Subcutaneous abdominal adipose tissue (tissue), 5 donors: ENCODE results near the gene ADRA1B.

ENCODE experiments used
- H3K27ac ChIP-seq: one replicate; pipeline ENCODE4 v1.7.0; 2013; ENCODE audit warnings: low read depth, mild to moderate bottlenecking, inconsistent platforms, low read length, moderate library complexity
- H3K27me3 ChIP-seq, 5 donors: one replicate each; pipeline ENCODE4 v1.7.0; 2013; ENCODE audit warnings: low read length in 5 of 5, inconsistent platforms in 1 of 5; ENCODE audit not compliant: control insufficient read depth in 5 of 5, insufficient read depth in 4 of 5
- H3K36me3 ChIP-seq, 5 donors: one replicate each; pipeline ENCODE4 v1.7.0; 2013; ENCODE audit warnings: low read length in 5 of 5; ENCODE audit not compliant: control insufficient read depth in 5 of 5, insufficient read depth in 5 of 5
- H3K4me1 ChIP-seq, 5 donors: one replicate each; pipeline ENCODE4 v1.7.0; 2013; ENCODE audit warnings: low read length in 5 of 5, mild to moderate bottlenecking in 3 of 5, moderate library complexity in 1 of 5; ENCODE audit not compliant: control insufficient read depth in 5 of 5, insufficient read depth in 5 of 5
- H3K4me3 ChIP-seq, 5 donors: one replicate each; pipeline ENCODE4 v1.7.0; 2013; ENCODE audit warnings: low read length in 5 of 5, low read depth in 1 of 5
- H3K9ac ChIP-seq, 5 donors: one replicate each; pipeline ENCODE4 v1.7.0; 2013; ENCODE audit warnings: low read length in 5 of 5, mild to moderate bottlenecking in 4 of 5, moderate library complexity in 3 of 5
- H3K9me3 ChIP-seq, 5 donors: one replicate each; pipeline ENCODE4 v1.7.0; 2013; ENCODE audit warnings: low read length in 5 of 5; ENCODE audit not compliant: control insufficient read depth in 5 of 5
- donor health status: healthy.
- donor health status: healthy.
- donor health status: healthy.
- donor health status: healthy.
- donor health status: healthy.

The ADRA1B gene

DNA sequence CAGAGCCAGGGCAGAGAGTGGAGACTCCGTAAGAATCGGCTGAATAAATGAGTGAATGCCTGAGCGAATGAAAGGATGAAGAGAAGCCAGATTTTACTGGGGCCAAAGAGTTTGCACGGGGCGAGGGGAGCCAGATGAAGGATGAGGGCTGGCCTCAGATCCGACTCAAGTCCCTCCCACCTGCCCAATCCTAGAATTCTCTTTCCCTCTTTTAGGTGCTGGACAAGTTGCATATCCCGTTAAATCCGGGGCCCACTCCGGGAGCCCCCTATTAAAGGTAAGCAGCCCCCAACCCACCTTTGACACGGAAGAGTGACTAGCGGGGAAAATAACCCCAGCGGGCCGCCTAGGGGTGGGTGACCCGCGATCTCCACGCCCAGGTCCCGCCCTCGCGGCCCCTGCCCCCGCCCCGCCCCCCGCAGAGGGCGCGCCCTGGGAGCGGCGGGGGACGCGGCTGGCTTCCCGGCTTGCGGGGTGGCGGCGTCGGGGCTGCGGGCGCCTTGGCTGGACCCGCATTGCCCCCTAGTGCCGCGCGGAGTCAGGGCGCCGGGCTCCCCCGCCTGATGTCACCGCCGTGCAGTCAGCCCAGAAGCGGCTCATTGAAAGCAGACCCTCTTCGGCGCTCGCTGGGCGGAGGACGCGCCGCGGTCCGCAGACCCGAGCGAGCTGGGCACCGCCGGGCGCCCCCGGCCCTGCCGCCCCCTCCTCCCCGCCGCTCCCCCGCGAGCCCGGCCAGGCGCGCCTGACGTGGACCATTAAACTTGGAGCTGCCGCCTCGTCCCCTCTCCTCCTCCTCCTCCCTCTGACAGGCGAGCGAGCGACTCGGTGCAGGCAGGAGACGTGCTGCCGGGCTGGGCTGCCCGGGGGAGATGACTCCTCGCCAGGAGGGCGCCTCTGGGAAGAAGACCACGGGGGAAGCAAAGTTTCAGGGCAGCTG is at the start of gene ADRA1B:
Gene ADRA1B (plus strand): TSS at position 579 of the 937 bp plus-strand sequence. CDS start 424 bp downstream, outside the sequence.
- Histone ChIP-seq H3K9ac (peak within 1 kb of the TSS in 1 of 5 donors; percentile 8), H3K27ac (no peak within 1 kb of the TSS), H3K4me3 (peak within 1 kb of the TSS; percentile 41 to 55 (median 49)), H3K4me1 (peaks cover 5 to 46% (median 35%) of the 10 kb centered on the region in 5 donors), H3K36me3 (no peaks in the 10 kb centered on the region), H3K27me3 (peaks cover 0 to 11% (median 8%) of the 10 kb centered on the region in 5 donors), H3K9me3 (no peaks in the 10 kb centered on the region)

DNA sequence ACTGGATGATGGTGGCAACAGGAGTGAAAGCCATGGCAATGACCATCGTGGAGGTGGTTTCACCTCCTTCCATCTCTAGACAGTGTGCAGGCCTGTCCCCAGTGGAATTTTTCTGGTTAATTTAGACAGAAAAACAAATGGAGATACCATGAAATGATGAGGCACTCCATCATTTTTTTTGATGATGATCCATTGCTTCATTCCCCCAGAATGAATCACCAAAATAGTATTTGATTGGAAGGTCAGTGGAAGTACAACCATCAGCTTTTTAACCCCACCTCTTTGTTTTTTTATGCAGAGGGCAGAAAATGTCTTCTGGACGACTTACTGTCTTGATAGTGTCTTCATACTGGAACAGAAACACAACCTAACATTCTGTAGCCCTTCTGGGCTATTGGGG is 42.6 kb upstream of the ADRA1B start:
- Histone ChIP-seq H3K27me3 (no peaks in the 10 kb centered on the region), H3K9ac (no peak overlapping the region), H3K27ac (no peak overlapping the region), H3K36me3 (no peaks in the 10 kb centered on the region), H3K9me3 (no peaks in the 10 kb centered on the region), H3K4me3 (no peak overlapping the region), H3K4me1 (peaks cover 0 to 17% (median 12%) of the 10 kb centered on the region in 5 donors)

DNA sequence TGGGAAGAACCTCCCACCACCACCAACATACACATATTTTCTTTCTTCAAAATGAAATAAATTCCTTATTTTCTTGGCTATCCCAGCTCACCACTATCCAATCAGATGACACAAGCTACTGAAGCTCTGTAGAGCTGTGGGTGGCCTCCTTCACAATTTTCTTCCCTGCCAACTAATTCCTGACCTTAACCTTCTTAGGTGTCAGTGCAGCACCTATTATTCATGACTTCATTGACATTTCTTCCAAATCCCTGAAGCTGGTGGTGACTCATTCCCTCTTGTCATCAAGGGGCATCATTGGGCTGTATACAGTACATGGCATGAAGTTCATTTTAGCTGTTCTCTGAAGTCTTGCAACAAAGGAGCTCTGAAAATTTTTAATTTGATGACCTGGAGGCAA is 42.0 kb upstream of the ADRA1B start:
- no peaks in the 10 kb centered on the region for H3K27me3 ChIP-seq
- H3K9ac ChIP-seq = no peak overlapping the region
- no peaks in the 10 kb centered on the region for H3K9me3 ChIP-seq
- H3K4me3 ChIP-seq = no peak overlapping the region
- no peak overlapping the region for H3K27ac ChIP-seq
- peaks cover 2 to 20% (median 18%) of the 10 kb centered on the region in 5 donors for H3K4me1 ChIP-seq
- H3K36me3 ChIP-seq = no peaks in the 10 kb centered on the region

DNA sequence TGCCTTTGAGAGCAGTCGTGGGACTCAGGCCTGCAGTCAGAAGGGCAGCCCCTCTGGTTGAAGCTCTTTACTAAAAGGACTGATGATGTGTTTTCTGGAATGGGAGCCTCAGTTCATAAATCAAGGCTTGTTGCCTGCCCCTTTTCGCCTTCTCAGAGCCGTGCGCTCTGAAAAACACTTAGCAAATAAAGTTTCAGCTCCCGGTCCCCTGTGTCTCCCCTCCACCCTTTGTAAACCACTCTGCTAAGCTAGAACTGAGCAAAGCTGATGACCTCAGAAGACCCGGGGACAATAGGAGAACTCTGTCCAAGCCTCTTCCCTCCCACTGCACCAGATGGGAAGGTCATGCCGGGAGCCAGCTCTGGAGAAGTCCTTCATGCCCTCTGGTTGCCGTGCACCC is 39.3 kb upstream of the ADRA1B start:
- no peaks in the 10 kb centered on the region for H3K9me3 ChIP-seq
- H3K27ac ChIP-seq = no peak overlapping the region
- no peak overlapping the region for H3K4me3 ChIP-seq
- H3K27me3 ChIP-seq = no peaks in the 10 kb centered on the region
- H3K9ac ChIP-seq = no peak overlapping the region
- H3K36me3 ChIP-seq = no peaks in the 10 kb centered on the region
- H3K4me1 ChIP-seq = peaks cover 3 to 21% (median 20%) of the 10 kb centered on the region in 5 donors

DNA sequence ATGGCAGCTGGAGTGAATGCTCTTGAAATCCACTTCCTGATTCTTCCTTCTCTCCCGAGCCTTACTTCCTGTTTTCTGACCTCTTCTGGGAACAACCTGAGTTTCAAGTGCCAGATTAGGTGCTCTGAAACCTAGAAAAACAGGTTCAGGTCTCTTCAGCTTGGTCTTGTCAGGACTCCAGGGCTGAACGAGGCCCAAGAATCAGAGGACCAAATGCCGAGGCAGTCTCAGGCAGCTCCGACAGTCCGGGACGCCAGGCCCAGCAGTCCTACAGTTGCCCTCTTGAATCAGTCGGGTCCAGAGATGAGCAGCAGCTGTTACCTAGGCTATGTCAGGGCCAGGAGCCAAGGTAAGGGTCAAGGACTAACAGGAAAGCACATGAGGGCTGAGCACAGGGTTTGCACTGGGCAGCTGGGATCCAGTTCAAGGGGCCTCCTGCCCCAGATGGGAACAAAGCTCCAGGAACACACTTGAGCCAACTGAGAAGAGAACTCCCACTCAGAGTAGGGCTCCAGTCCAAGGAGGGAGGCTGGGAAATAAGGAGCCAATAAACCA is 38.3 kb upstream of the ADRA1B start:
- H3K9ac ChIP-seq = no peak overlapping the region
- no peaks in the 10 kb centered on the region for H3K9me3 ChIP-seq

DNA sequence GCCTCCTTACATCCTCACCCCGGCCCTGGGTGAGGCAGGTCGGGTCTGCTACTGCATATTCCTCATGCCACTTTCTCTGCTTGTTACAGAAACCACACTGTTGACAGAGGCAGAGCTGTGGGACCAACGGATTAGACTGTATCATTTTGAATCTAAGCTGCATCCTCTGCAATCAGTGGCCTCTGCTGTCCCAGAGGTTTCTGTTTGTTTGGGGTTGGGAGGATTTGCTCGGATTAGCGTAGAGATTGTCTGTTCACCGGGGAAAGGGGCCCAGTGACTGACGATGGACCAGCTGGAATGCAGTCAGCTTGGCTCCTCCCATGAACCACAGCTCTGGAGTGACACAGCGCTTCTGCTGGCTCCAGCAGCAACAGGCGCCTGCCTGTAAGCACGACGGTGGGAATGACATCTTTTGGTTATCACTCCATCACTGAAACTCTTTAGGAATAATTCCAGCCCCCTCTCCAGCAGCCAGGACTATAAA is 37.3 kb upstream of the ADRA1B start:
- Histone ChIP-seq H3K36me3 (no peaks in the 10 kb centered on the region), H3K4me3 (peak overlapping the region in 1 of 5 donors; percentile 22), H3K27ac (no peak overlapping the region), H3K27me3 (no peaks in the 10 kb centered on the region), H3K9me3 (no peaks in the 10 kb centered on the region), H3K9ac (no peak overlapping the region), H3K4me1 (peaks cover 6 to 33% (median 26%) of the 10 kb centered on the region in 5 donors)

More for the DNA sequence above, 38.3 kb upstream of the ADRA1B start:
- Histone ChIP-seq H3K27ac (no peak overlapping the region), H3K4me1 (peaks cover 3 to 24% (median 20%) of the 10 kb centered on the region in 5 donors), H3K27me3 (no peaks in the 10 kb centered on the region), H3K4me3 (no peak overlapping the region), H3K36me3 (no peaks in the 10 kb centered on the region)

DNA sequence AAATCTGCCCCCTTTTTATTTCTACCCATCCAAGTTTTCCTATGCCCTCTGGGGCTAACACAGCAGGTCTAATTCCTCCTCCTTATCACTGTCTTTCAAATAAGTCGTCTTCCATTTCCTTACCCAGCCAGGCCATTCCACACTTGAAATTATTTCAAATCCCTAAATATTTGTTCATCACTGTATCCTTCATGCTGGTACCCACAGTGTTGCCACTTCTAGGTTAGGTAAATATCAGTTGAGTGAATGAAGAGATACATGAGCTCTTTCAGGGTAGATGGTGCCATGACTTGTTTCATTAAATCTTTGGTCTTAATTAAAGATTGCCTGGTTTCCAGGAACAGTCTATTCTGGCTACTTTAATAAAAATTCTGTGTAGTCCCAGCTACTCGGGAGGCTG is 35.6 kb upstream of the ADRA1B start:
- no peak overlapping the region for H3K4me3 ChIP-seq
- no peaks in the 10 kb centered on the region for H3K36me3 ChIP-seq
- H3K4me1 ChIP-seq = peaks cover 6 to 33% (median 28%) of the 10 kb centered on the region in 5 donors
- no peaks in the 10 kb centered on the region for H3K27me3 ChIP-seq
- no peaks in the 10 kb centered on the region for H3K9me3 ChIP-seq
- H3K27ac ChIP-seq = no peak overlapping the region
- H3K9ac ChIP-seq = no peak overlapping the region

DNA sequence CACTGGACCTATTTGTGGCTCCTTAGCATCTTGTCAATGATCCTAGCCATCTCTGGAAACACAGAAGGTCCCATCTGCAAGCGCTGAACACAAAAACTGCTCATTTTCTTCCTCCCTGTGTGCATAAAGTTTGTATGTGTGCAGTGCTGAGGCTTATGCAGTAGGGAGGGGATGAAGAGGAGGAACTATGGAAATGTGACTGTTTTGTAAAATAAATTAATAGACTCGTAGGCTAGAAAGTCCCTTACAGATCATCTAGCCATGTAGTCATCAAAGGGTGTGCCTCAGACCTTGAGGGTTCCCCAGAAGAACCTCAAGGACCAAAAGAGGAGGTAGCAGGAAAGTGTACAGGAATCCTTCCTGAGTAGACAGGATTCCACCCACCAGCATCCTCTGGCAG is 34.3 kb upstream of the ADRA1B start:
- Histone ChIP-seq H3K27me3 (no peaks in the 10 kb centered on the region), H3K4me1 (peaks cover 6 to 34% (median 28%) of the 10 kb centered on the region in 5 donors), H3K9me3 (no peaks in the 10 kb centered on the region), H3K36me3 (no peaks in the 10 kb centered on the region), H3K27ac (no peak overlapping the region), H3K4me3 (no peak overlapping the region), H3K9ac (no peak overlapping the region)

DNA sequence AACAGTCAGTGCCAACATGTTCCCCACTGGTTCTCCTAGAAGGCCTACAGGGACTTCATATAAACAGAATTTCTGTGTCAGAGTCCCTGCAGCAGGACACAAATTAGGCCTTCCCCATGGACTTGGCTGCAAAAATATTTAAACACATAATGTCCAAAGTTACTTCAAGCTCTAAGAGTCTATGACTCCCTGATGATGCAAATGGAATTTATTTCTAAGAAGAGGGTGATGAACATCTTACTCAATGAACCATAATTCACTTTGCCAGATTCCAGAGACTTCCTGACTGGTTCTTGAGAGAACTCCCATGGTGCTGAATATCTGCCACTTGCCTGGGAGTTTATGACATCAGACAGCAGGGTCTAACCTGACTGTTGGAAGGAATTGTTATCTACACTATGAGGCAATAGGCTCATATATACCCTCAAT is 32.7 kb upstream of the ADRA1B start:
- Histone ChIP-seq H3K4me1 (peaks cover 5 to 26% (median 17%) of the 10 kb centered on the region in 5 donors), H3K27ac (peak overlapping the region; percentile 5), H3K9ac (no peak overlapping the region), H3K36me3 (no peaks in the 10 kb centered on the region), H3K4me3 (no peak overlapping the region), H3K27me3 (no peaks in the 10 kb centered on the region), H3K9me3 (no peaks in the 10 kb centered on the region)
